Dendritic cell treated with granulocyte-macrophage colony-stimulating factor and Interleukin-4, amounts not matched to agents 40 ng/mL and 50 ng/mL, for 4 days (primary cell): ENCODE data around the gene CENPS.
A peak's percentile ranks its signal among the peaks of the same experiment; 100 is the strongest.
"Not testable (repeated sequence)": the region's sequence is repeated elsewhere in the genome, so short reads cannot be mapped to it uniquely, and the experiment has no call there.

Experiments used
- H3K27ac Mint-ChIP-seq: one replicate; pipeline ENCODE4 v1.8.0; 2022; ENCODE audit warnings: mild to moderate bottlenecking, mixed read lengths
- H3K27me3 Mint-ChIP-seq: one replicate; pipeline ENCODE4 v1.8.0; 2022; ENCODE audit warnings: mild to moderate bottlenecking, mixed read lengths
- H3K36me3 Mint-ChIP-seq: one replicate; pipeline ENCODE4 v1.8.0; 2022; ENCODE audit warnings: low read depth, mixed read lengths
- H3K4me1 Mint-ChIP-seq: one replicate; pipeline ENCODE4 v1.8.0; 2022; ENCODE audit warnings: low read depth, mixed read lengths
- H3K4me3 Mint-ChIP-seq: one replicate; pipeline ENCODE4 v1.8.0; 2022; ENCODE audit warnings: mild to moderate bottlenecking, moderate library complexity, mixed read lengths
- H3K9me3 Mint-ChIP-seq: one replicate; pipeline ENCODE4 v1.8.0; 2022; ENCODE audit warnings: mixed read lengths
- intact Hi-C: fragments of 100-400 bp; cut with micrococcal nuclease; formaldehyde crosslinking; loops from one replicate; pipeline ENCODE4 v1.15.0; 2022

CENPS gene

GRCh38 chr1:10474309-10474612, 44.0 kb downstream of the CENPS start:
- H3K9me3 Mint-ChIP-seq, H3K27me3 Mint-ChIP-seq, intact Hi-C loops: not testable (repeated sequence)
- H3K4me1 Mint-ChIP-seq = peaks cover 38% of the 10 kb centered on the region
- peak overlapping the region; percentile 80 for H3K4me3 Mint-ChIP-seq
- peaks cover 18% of the 10 kb centered on the region for H3K36me3 Mint-ChIP-seq
- peak overlapping the region; percentile 88 for H3K27ac Mint-ChIP-seq

GRCh38 chr1:10474613-10475507, 44.6 kb downstream of the CENPS start, which contains the start of gene PEX14:
TSS of gene PEX14 (plus strand) at chr1:10474950. CDS start at chr1:10474967, 17 bp downstream.
- intact Hi-C loops = no loop called here
- Mint-ChIP-seq H3K27me3 (no peaks in the 10 kb centered on the region), H3K4me3 (peak within 1 kb of the TSS; percentile 93), H3K9me3 (no peaks in the 10 kb centered on the region), H3K36me3 (peaks cover 18% of the 10 kb centered on the region), H3K27ac (peak within 1 kb of the TSS; percentile 88), H3K4me1 (peaks cover 43% of the 10 kb centered on the region)

DNA sequence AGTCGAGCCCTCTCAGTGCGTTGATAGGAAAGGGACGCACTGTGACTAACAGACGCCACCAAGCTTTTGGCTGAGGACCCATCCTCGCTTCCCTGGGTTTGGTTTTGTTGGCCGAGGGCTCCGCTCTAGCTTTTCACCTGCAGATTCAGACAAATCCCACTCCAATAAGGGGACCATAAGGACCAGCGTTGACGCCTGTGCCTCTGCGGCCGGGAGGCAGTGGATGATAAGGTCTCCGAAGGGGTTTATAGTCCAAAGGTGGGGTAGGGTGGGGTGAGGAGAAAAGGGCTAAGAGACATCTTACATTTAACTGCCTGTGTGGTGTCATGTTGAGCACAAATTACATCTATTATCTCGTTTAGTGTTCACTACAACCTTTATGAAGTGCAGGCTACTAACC, 45.3 kb downstream of the CENPS start:
- peaks cover 18% of the 10 kb centered on the region for H3K36me3 Mint-ChIP-seq
- no peaks in the 10 kb centered on the region for H3K9me3 Mint-ChIP-seq
- H3K27ac Mint-ChIP-seq = peak overlapping the region; percentile 88
- intact Hi-C loops = no loop called here
- no peaks in the 10 kb centered on the region for H3K27me3 Mint-ChIP-seq
- peaks cover 43% of the 10 kb centered on the region for H3K4me1 Mint-ChIP-seq
- peak overlapping the region; percentile 93 for H3K4me3 Mint-ChIP-seq

- H3K27me3 Mint-ChIP-seq = no peaks in the 10 kb centered on the region
- no peak overlapping the region for H3K27ac Mint-ChIP-seq
- H3K4me1 Mint-ChIP-seq = peaks cover 53% of the 10 kb centered on the region
- no peak overlapping the region for H3K4me3 Mint-ChIP-seq
- H3K9me3 Mint-ChIP-seq = no peaks in the 10 kb centered on the region
- intact Hi-C loops = no loop called here
- H3K36me3 Mint-ChIP-seq = peaks cover 12% of the 10 kb centered on the region
These were observed 49.1 kb downstream of the CENPS start for GRCh38 chr1:10479296-10479695.

DNA sequence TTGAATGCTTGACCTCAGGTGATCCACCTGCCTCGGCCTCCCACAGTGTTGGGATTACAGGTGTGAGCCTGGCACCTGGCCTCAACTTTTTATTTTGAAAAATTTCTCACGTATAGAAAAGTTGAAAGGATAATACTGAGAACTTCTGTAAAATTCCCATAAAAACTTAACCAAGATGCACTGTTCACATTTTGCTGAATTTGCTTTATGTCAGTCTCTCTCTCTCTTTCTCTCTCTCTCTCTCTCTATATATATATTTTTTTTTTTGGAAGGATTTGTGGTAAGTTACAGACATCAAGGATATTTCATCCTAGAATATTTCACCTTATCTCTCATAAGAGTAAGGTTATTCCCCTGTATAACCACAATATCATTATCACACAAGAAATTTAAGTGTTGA, 50.4 kb downstream of the CENPS start:
- peaks cover 52% of the 10 kb centered on the region for H3K4me1 Mint-ChIP-seq
- H3K9me3 Mint-ChIP-seq = no peaks in the 10 kb centered on the region

GRCh38 chr1:10484521-10484920, 54.3 kb downstream of the CENPS start:
- Mint-ChIP-seq H3K36me3 (peaks cover 13% of the 10 kb centered on the region), H3K27ac (peak overlapping the region; percentile 65), H3K4me1 (peaks cover 38% of the 10 kb centered on the region), H3K4me3 (peak overlapping the region; percentile 4), H3K27me3 (no peaks in the 10 kb centered on the region), H3K9me3 (no peaks in the 10 kb centered on the region)
- intact Hi-C loops = no loop called here

More for the DNA sequence above, 50.4 kb downstream of the CENPS start:
- peaks cover 11% of the 10 kb centered on the region for H3K36me3 Mint-ChIP-seq
- H3K27ac Mint-ChIP-seq = no peak overlapping the region
- intact Hi-C loops = no loop called here
- H3K4me3 Mint-ChIP-seq = no peak overlapping the region
- no peaks in the 10 kb centered on the region for H3K27me3 Mint-ChIP-seq

- H3K4me1 Mint-ChIP-seq = peaks cover 17% of the 10 kb centered on the region
- no peaks in the 10 kb centered on the region for H3K27me3 Mint-ChIP-seq
- H3K36me3 Mint-ChIP-seq = peaks cover 30% of the 10 kb centered on the region
- H3K27ac Mint-ChIP-seq = no peak overlapping the region
- intact Hi-C loops = no loop called here
- H3K9me3 Mint-ChIP-seq = no peaks in the 10 kb centered on the region
- H3K4me3 Mint-ChIP-seq = no peak overlapping the region
These were observed 59.2 kb downstream of the CENPS start for GRCh38 chr1:10489291-10490055.

DNA sequence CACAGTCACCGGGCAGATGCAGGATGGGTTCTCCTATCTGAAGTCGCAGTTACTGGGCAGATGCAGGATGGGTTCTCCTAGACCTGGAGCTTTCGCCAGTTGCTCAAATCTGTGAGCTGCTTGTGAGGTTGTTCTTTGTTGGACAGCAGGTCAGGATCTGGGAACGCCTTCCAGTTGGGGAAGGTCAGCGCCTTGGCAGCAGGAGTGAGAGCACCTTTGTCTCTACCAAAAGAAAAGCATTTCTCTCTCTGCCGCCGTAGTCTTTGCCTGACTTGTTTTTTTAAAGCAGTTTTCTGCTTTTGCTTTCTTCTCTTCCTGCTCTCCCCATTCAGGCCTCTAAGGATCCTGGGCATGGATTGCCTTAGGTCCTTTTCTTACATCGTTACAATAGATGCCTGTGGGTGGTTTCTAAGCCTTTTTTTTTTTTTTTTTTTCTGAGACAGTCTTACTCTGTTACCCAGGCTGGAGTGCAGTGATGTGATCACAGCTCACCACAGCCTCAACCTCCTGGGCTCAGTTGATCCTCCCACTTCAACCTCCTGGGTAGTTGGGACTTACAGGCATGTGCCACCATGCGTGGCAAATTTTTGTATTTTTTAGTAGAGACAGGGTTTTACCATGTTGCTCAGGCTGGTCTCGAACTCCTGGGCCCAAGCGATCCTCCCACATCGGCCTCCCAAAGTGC, 60.2 kb downstream of the CENPS start:
- intact Hi-C loops = no loop called here
- Mint-ChIP-seq H3K36me3 (peaks cover 25% of the 10 kb centered on the region), H3K4me3 (no peak overlapping the region)

More for the DNA sequence above, 60.2 kb downstream of the CENPS start:
- peaks cover 19% of the 10 kb centered on the region for H3K4me1 Mint-ChIP-seq
- H3K27me3 Mint-ChIP-seq = no peaks in the 10 kb centered on the region
- no peak overlapping the region for H3K27ac Mint-ChIP-seq
- H3K9me3 Mint-ChIP-seq = no peaks in the 10 kb centered on the region
